GM19351 (cell line): Measurements from ENCODE around the gene SLC7A10.
"Not testable (repeated sequence)": the region's sequence is repeated elsewhere in the genome, so short reads cannot be mapped to it uniquely, and the experiment has no call there.

Experiments
- ATAC-seq: cut with Tn5 transposase; IDR thresholded peaks from one replicate; pipeline ENCODE4 v1.9.1; 2021; ENCODE audit warnings: mild to moderate bottlenecking, moderate library complexity; ENCODE audit not compliant: unreplicated experiment

SLC7A10 gene

DNA sequence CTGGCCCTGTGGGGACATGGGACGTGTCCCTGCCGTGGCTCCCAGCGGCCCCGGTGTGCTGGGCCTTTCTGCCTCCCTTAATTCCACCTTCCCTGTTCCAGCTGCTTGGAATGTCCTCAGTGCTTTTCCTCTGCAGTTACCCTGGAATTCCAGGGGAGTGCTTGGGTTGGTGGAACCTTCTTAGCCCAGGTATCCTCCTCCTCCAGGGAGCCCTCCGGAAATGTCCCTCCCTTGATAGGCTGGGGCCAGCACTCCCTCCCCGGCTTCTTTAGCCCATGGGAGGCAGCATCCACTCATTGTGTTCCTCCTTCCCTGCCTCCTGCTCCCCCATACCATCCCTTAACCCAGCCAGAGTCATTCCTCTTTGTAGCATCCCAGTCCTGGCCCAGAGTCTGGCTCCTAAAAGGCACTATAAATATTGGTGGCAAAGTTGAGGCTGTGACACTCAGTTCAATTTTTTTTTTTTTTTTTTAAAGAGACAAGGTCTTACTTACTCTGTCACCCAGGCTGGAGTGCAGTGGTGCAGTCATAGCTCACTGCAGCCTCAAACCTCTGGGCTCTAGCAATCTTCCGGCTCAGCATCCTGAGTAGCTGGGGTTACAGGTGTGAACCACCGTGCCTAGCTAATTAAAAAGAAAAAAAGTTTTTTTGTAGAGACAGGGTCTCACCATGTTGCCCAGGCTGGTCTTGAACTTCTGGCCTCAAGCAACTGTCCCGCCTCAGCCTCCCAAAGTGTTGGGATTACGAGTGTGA, 13.7 kb upstream of the SLC7A10 start:
- no peak for ATAC-seq

- no peak for ATAC-seq
These were observed 13.0 kb upstream of the SLC7A10 start for GRCh38 chr19:33238481-33239149.

DNA sequence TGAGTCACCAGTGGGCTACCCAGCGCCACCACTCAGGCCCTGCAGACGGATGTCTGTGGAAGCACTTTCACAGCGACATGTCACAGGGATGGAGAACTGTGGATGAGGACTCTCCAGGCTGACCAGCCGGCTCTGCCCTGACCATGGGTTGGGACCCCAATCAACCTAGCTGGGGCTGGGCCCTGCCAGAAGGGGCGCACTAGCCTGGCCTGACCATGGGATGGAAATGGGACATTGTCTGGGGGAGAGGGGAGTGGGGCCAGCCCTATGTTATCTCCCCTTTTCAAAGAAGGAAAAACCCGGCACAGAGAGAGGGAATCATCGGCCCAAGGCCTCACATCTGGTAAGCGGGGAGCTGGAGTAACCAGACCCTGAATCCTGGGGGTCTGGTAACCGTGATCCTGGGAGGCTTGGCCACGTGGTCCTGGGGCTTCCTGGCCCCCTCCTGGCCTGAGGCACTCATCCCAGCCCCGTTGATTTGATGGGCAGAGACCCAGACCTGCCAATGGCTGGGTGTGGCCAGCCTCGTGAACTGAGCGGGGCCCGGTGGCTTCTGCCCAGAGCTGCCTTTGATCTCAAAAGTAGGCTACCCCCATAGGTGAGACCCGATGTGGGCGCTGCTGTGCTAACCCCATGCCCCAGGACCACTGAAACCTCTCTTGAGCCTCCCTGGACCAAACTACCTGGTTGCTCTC, 11.2 kb upstream of the SLC7A10 start:
- ATAC-seq: no peak

DNA sequence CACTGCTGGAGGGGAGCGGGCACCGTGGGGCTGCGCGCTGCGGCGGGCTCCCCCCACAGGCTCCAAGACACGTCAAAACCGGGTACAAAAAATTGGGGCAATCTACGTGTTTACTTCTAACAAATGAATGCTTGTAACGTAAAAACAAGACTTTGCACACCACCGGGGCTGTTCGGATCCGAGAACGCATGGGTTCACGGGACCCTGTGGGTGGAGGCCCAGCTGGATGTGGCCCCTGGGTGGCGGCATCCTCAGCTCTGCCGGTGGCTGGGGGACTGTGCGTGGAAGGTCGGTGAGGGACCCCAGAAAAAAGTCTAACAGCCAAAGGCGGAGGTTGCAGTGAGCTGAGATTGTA, 10.3 kb upstream of the SLC7A10 start:
- no peak for ATAC-seq

DNA sequence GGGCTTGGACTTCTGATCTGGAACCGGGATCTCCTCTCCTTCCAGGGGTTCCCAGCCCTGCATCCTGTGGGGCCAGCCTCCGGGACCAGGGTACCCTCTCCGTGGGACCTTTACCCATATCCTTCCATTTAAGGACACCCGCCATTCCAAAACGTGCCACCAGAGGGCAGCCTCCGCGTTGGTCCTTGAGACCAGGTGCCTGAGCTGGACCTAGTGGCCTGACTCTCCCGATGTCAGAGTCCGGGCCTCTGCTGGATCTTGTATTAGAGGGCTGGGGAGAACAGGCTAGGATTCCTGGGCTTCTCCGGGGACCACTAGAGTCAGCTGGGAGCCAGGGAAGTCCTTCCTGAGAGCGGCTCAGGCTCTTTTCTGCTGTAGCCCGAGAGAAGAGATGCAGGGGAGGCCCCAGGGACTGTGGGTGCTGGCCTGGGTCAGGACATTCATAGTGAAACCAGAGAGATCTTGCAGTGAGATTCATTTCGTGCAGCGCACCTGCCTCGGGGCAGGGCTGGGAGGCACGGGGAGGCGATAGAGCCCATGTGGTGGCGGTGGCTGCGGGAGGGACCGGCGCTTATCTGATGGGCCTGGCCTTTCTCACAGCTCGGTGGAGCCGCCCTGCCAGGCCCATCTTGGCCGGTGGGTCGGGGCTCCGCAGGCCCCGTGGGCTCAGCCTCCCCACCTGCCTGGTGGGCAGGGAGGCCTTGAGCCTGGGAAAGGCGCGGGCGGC, 9.8 kb upstream of the SLC7A10 start:
- peak; percentile 97 for ATAC-seq

- ATAC-seq: no peak
These were observed 9.1 kb upstream of the SLC7A10 start for GRCh38 chr19:33234736-33235135.

DNA sequence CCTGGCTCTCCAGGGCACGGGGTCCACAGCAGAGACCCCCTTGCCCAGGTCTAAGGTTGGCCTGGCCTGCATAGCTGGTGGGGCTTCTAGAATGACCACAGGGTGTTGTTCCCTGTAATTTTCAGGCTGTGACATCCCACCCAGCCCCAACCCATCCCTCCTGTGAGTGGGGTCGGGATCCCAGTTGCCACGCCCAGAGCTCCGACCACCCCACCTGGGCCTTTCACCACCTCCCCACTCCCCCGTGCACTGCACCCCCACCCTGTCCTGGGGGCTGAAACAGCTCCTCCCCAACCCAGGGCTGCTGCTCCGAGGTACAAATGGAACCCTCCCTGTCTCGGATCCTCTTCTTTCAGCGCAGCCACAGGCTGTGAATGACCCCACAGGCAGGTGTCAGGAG, 8.4 kb upstream of the SLC7A10 start:
- ATAC-seq: no peak

DNA sequence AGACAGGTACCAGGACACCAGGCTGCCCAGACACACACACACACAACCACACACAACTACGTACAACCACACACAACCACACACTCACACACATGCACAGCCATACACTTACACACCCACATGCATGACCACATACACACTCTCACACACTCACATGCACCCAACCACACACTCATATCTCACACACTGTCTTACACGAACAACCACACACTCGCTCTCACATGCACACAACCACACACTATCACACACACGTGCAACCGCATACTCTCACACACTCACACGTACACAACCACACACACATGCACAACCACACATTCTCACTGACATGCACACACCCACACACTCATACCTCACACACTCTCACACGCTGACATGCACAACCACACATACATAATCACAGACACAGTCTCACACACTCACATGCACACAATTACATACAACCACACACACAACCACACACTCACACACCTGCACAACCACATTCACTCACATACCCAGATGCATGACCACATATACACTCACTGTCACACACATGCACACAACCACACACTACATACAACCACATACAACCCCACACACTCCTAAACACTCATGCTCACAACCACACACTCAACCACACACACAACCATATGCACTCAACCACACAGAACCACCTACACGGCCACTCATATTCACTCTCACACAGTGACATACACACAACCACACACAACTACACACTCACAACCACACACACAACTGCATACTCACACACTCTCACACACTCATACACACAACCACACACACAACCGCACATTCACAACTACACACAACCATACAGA, 7.6 kb upstream of the SLC7A10 start:
- no peak for ATAC-seq

- ATAC-seq: no peak
These were observed 7.0 kb upstream of the SLC7A10 start for GRCh38 chr19:33232656-33233055.

GRCh38 chr19:33231511-33231910, 5.9 kb upstream of the SLC7A10 start:
- no peak for ATAC-seq

GRCh38 chr19:33229962-33230361, 4.3 kb upstream of the SLC7A10 start:
- ATAC-seq: no peak

GRCh38 chr19:33227870-33228599, 2.4 kb upstream of the SLC7A10 start:
- ATAC-seq: no peak

GRCh38 chr19:33227242-33227650, 1.6 kb upstream of the SLC7A10 start:
- no peak for ATAC-seq

DNA sequence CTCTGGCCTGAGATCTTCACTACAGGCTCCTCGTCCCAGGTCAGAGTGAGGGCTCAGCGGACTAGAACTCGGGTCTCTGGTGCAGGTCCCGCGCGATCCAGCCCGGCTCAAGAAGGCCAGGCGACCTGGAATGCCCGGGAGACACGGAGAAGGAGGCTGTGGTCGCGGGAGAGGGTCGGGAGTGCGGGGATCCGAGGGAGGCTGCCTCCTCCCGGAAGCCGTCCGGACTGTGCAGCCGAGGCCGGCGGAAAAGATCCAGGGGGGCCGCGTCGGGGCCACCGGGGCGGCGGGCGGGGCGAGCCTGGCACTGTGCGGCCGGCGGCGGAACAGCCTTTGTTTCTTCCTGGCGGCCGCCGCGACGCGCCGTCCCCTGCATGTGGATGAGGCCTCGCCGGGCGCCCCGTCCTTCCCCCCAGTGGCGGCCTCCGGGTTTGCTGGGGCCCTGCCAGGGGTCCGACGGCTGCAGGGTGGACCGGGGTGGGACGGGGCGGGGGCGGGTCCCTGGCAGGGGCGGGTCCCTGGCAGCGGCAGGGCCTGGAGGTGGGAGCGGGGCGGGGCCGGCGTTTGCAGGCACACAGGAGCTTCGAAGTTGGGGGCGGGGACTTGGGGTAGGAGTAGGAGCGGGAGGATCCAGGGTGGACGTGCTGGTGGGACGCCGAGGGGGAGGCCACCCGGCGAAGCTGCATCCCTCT, 1.0 kb upstream of the SLC7A10 start:
- no peak for ATAC-seq

GRCh38 chr19:33224694-33225457, 774 bp downstream of the SLC7A10 start:
- ATAC-seq: no peak

GRCh38 chr19:33222255-33222654, 3.4 kb downstream of the SLC7A10 start:
- not testable (repeated sequence) for ATAC-seq

- no peak for ATAC-seq
These were observed 4.0 kb downstream of the SLC7A10 start for GRCh38 chr19:33221638-33222037.

GRCh38 chr19:33220735-33221134, 4.9 kb downstream of the SLC7A10 start:
- no peak for ATAC-seq

GRCh38 chr19:33220115-33220514, 5.5 kb downstream of the SLC7A10 start:
- no peak for ATAC-seq
